Hepatocyte (in vitro differentiated cells): Measurements from ENCODE around the gene ABCA3.

Source experiments
- EZH2 ChIP-seq: fragments of 200-600 bp; sonication (generic); IDR thresholded peaks from 2 replicates; pipeline ENCODE4 v1.6.1; 2016; ENCODE audit warnings: antibody characterized with exemption, mild to moderate bottlenecking, borderline replicate concordance
- EZH2phosphoT487 ChIP-seq: fragments of 200-600 bp; sonication (generic); IDR thresholded peaks from one replicate; pipeline ENCODE4 v1.6.1; 2018; ENCODE audit warnings: antibody characterized with exemption, mild to moderate bottlenecking, low read depth, moderate library complexity; ENCODE audit not compliant: unreplicated experiment, severe bottlenecking
- TF ChIP-seq, protein P1 (sequence below): fragments of 200-600 bp; sonication (generic); IDR thresholded peaks from 2 replicates; pipeline ENCODE4 v1.5.1; 2016; ENCODE audit warnings: antibody characterized with exemption, mild to moderate bottlenecking; ENCODE audit not compliant: poor library complexity

DNA sequence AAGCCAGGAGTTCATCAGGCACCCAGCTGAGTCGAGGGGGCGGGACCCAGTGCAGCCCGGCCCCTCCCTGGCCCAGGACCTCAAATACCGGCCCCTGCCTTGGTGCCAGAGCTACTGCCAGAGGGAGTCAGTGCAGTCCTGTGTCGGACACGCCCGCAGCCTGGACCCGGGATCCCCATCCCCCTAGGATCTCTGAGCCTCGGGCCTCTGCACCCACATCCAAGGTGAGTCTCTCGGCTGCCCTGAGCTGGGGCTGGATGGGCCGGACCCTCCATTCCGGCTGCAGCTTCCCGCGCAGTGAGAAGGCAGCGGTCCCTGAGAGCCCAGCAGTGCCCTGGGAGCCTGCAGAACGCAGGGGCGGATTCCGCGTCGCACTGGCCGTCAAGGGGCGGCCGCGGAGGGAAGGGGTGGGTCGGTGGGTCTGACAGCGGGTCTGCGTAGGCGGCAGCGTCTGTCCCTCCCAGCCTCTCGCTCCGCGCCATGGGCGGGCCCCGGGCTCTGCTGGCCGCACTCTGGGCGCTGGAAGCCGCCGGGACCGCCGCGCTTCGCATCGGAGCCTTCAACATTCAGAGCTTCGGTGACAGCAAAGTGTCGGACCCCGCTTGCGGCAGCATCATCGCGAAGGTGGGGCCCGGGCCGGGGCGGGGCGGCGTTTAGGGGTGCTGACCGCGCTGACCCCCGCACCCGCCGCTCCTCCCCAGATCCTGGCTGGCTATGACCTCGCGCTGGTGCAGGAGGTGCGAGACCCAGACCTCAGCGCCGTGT, 104.0 kb downstream of the ABCA3 start, which contains the start of gene DNASE1L2:
- TF ChIP-seq, protein P1, sequence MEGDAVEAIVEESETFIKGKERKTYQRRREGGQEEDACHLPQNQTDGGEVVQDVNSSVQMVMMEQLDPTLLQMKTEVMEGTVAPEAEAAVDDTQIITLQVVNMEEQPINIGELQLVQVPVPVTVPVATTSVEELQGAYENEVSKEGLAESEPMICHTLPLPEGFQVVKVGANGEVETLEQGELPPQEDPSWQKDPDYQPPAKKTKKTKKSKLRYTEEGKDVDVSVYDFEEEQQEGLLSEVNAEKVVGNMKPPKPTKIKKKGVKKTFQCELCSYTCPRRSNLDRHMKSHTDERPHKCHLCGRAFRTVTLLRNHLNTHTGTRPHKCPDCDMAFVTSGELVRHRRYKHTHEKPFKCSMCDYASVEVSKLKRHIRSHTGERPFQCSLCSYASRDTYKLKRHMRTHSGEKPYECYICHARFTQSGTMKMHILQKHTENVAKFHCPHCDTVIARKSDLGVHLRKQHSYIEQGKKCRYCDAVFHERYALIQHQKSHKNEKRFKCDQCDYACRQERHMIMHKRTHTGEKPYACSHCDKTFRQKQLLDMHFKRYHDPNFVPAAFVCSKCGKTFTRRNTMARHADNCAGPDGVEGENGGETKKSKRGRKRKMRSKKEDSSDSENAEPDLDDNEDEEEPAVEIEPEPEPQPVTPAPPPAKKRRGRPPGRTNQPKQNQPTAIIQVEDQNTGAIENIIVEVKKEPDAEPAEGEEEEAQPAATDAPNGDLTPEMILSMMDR: no peak
- TF ChIP-seq EZH2 (no peak), EZH2phosphoT487 (peak; percentile 59)
